ENCODE data around the gene TRPV4.

The TRPV4 gene

DNA sequence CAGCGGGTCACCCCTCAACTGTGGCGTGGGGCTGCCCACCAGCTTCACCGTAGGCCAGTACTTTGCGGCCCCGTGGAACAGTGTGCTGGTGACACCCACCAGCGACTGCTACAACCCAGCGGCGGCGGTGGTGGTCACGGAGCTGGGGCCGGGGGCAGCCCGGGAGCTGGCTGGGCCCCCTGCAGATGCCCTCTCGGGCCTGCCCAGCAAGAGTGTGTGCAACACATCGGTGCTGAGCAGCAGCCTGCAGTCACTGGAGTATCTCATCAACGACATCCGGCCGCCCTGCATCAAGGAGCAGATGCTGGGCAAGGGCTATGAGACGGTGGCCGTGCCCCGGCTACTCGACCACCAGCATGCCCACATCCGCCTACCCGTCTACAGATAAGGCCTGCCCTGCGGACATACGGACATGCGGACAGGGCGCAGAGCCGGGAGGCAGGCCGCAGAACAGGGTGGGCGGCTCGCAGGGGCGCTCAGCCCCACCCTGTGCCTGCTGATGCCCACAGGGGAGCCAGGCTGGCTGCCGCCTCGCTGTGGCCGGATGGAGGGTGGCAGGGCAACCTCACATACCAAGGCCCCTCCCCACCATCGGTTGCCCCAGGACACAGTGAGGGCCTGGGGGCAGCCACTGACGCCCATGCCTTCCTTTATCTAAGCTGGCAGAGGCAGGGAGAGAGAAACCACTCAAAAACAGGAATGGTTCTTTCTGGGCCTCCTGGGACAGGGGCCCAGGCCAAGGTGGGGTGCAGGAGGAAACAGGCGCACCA lies 64.1 kb downstream of the TRPV4 start:
- Histone ChIP-seq H3K4me3 (replicated peaks; ENCODE audit: low read depth, low read length) (no peak overlapping the region), H3K36me3 (ENCODE audit: control insufficient read depth, insufficient read depth, low read length) (no peaks in the 10 kb centered on the region), H3K27me3 (replicated peaks; ENCODE audit: control insufficient read depth, insufficient read depth, low read length) (no peaks in the 10 kb centered on the region)
- TF ChIP-seq, protein P1, sequence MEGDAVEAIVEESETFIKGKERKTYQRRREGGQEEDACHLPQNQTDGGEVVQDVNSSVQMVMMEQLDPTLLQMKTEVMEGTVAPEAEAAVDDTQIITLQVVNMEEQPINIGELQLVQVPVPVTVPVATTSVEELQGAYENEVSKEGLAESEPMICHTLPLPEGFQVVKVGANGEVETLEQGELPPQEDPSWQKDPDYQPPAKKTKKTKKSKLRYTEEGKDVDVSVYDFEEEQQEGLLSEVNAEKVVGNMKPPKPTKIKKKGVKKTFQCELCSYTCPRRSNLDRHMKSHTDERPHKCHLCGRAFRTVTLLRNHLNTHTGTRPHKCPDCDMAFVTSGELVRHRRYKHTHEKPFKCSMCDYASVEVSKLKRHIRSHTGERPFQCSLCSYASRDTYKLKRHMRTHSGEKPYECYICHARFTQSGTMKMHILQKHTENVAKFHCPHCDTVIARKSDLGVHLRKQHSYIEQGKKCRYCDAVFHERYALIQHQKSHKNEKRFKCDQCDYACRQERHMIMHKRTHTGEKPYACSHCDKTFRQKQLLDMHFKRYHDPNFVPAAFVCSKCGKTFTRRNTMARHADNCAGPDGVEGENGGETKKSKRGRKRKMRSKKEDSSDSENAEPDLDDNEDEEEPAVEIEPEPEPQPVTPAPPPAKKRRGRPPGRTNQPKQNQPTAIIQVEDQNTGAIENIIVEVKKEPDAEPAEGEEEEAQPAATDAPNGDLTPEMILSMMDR (IDR thresholded peaks at IDR 0.05; ENCODE audit: insufficient read depth, low read length, poor library complexity, severe bottlenecking), result no peak
- DNase-seq (ENCODE audit: extremely low read depth, insufficient read length), result no peak

DNA sequence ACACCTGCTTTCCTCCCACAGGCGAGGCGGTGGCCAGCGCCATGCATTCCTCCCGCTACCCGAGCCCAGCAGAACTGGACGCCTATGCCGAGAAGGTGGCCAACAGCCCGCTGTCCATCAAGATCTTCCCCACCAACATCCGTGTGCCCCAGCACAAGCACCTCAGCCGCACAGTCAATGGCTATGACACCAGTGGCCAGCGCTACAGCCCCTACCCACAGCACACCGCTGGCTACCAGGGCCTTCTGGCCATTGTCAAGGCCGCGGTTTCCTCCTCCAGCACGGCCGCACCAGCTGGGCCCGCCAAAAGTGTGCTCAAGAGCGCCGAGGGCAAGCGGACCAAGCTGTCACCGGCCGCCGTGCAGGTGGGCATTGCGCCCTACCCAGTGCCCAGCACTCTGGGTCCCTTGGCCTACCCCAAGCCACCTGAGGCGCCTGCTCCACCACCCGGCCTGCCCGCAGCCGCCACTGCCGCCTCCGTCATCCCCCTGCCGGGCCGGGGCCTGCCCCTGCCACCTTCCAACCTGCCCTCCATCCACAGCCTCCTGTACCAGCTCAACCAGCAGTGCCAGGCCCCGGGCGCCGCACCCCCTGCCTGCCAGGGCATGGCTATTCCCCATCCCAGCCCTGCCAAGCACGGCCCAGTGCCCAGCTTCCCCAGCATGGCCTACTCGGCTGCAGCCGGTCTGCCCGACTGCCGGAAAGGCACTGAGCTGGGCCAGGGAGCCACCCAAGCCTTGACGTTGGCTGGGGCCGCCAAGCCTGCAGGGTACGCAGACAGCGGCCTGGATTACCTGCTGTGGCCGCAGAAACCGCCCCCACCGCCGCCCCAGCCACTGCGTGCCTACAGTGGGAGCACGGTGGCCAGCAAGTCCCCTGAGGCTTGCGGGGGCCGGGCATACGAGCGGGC lies 65.0 kb downstream of the TRPV4 start:
- DNase-seq (ENCODE audit: extremely low read depth, insufficient read length), result no peak
- Histone ChIP-seq H3K36me3 (ENCODE audit: control insufficient read depth, insufficient read depth, low read length) (no peaks in the 10 kb centered on the region), H3K27me3 (replicated peaks; ENCODE audit: control insufficient read depth, insufficient read depth, low read length) (no peaks in the 10 kb centered on the region), H3K4me3 (replicated peaks; ENCODE audit: low read depth, low read length) (no peak overlapping the region)
- TF ChIP-seq, protein P1 (IDR thresholded peaks at IDR 0.05; ENCODE audit: insufficient read depth, low read length, poor library complexity, severe bottlenecking), result no peak

DNA sequence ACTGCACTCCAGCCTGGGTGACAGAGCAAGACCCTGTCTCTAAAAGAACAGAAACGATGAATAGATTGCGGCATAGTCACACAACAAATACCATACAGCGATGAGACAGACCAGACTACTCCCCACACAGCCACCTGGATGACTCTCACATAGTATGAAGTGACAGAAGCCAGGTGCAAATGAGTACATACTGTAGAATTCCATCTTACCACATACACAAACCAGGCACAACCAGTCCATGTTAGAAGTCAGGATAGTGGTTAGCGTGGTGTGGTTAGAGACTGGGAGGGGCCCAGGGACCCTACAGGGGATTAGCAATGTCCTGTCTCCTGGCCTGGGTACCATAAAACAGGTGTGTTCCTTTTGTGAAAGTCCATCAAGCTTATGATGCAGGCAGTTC lies 65.7 kb downstream of the TRPV4 start:
- Histone ChIP-seq H3K36me3 (ENCODE audit: control insufficient read depth, insufficient read depth, low read length) (no peaks in the 10 kb centered on the region), H3K27me3 (replicated peaks; ENCODE audit: control insufficient read depth, insufficient read depth, low read length) (no peaks in the 10 kb centered on the region), H3K4me3 (replicated peaks; ENCODE audit: low read depth, low read length) (no peak overlapping the region)
- DNase-seq (ENCODE audit: extremely low read depth, insufficient read length), result no peak
- TF ChIP-seq, protein P1 (IDR thresholded peaks at IDR 0.05; ENCODE audit: insufficient read depth, low read length, poor library complexity, severe bottlenecking), result no peak

DNA sequence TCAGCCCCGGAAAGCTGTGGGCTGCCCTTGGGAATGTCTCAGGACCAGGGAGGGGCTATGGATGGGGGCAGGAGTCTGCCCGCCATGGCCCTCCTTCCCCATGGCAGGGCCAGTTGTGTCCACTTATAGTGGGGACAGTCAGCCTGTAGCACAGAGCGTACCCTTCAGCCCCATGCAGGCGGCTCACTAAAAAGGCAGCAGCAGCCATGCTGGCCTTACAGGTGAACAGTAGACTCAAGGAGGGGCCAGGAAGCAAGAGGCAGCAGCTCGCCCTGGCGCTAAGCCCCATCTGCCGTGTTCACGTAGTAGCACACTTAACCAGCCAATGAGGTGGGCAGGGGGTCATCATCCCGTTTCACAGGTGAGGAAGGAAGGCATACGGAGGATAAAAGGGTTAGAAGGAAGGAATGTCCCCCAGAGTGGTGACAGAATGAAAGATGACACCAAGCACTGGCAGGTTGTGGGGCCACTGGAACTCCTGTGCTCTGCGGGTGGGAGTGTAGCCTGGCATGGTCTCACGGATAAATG lies 66.9 kb downstream of the TRPV4 start:
- Histone ChIP-seq H3K36me3 (ENCODE audit: control insufficient read depth, insufficient read depth, low read length) (no peaks in the 10 kb centered on the region), H3K27me3 (replicated peaks; ENCODE audit: control insufficient read depth, insufficient read depth, low read length) (no peaks in the 10 kb centered on the region), H3K4me3 (replicated peaks; ENCODE audit: low read depth, low read length) (no peak overlapping the region)
- TF ChIP-seq, protein P1 (IDR thresholded peaks at IDR 0.05; ENCODE audit: insufficient read depth, low read length, poor library complexity, severe bottlenecking), result no peak
- DNase-seq (ENCODE audit: extremely low read depth, insufficient read length), result no peak

DNA sequence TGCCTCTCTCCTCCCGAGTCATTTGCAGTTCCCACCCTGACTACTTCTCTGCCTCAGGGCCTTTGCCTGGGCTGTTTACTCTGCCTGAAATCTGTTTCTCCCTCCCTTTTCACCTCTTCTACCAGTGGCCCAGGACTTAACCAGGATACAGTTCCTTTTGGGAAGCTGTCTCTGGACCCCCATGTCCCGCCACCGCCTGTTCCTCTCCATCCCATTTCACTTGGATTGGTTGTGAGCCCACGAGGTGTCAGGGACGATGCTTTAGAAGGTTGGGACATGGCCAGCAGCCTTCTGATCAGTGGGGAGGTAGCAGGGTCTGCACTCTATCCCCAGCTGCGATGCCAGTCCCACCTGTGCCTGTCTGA lies 67.8 kb downstream of the TRPV4 start:
- TF ChIP-seq, protein P1 (IDR thresholded peaks at IDR 0.05; ENCODE audit: insufficient read depth, low read length, poor library complexity, severe bottlenecking), result no peak
- H3K27me3 ChIP-seq (replicated peaks; ENCODE audit: control insufficient read depth, insufficient read depth, low read length), result no peaks in the 10 kb centered on the region
- DNase-seq (ENCODE audit: extremely low read depth, insufficient read length), result no peak

More for the DNA sequence above, 67.8 kb downstream of the TRPV4 start:
- H3K36me3 ChIP-seq (ENCODE audit: control insufficient read depth, insufficient read depth, low read length), result no peaks in the 10 kb centered on the region
- no peak overlapping the region for H3K4me3 ChIP-seq (replicated peaks; ENCODE audit: low read depth, low read length)

Data from GM06990 (cell line).